Mesenchymal stem cell (in vitro differentiated cells and primary cell): ENCODE measurements around the gene ANTXRL.
"Not testable (repeated sequence)": the region's sequence is repeated elsewhere in the genome, so short reads cannot be mapped to it uniquely, and the experiment has no call there.

ENCODE experiments used
- DNase-seq: peaks from one replicate; pipeline ENCODE4 v3.0.0-alpha.2; 2013
- H2AFZ ChIP-seq: one replicate; pipeline ENCODE4 v1.6.1; 2013; ENCODE audit warnings: low read depth, mild to moderate bottlenecking, control low read depth, inconsistent platforms, low read length, moderate library complexity
- H2AK5ac ChIP-seq: 2 replicates; pipeline ENCODE4 v1.6.1; 2013; ENCODE audit warnings: low read length, moderate library complexity, mild to moderate bottlenecking, inconsistent platforms; ENCODE audit not compliant: severe bottlenecking
- H2BK120ac ChIP-seq: one replicate; pipeline ENCODE4 v1.6.1; 2013; ENCODE audit warnings: low read depth, mild to moderate bottlenecking, inconsistent platforms, low read length, moderate library complexity
- H2BK12ac ChIP-seq, 2 experiments: one replicate each; pipeline ENCODE4 v1.6.1; 2013; ENCODE audit warnings: inconsistent platforms in 2 of 2, low read length in 2 of 2, mild to moderate bottlenecking in 2 of 2, moderate library complexity in 2 of 2, control low read depth in 1 of 2
- H2BK15ac ChIP-seq: one replicate; pipeline ENCODE4 v1.6.1; 2013; ENCODE audit warnings: mild to moderate bottlenecking, low read depth, inconsistent platforms; ENCODE audit not compliant: poor library complexity, severe bottlenecking
- H2BK5ac ChIP-seq: 2 replicates; pipeline ENCODE4 v1.6.1; 2013; ENCODE audit warnings: low read depth, mild to moderate bottlenecking, low read length, control low read depth, inconsistent platforms; ENCODE audit not compliant: poor library complexity, severe bottlenecking
- H3K14ac ChIP-seq, 2 experiments: one replicate each; pipeline ENCODE4 v1.6.1; 2013; ENCODE audit warnings: inconsistent platforms in 2 of 2, low read length in 2 of 2, control low read depth in 1 of 2, mild to moderate bottlenecking in 1 of 2, moderate library complexity in 1 of 2
- H3K18ac ChIP-seq, 2 experiments: one replicate each; pipeline ENCODE4 v1.6.1; 2013; ENCODE audit warnings: inconsistent platforms in 2 of 2, low read length in 2 of 2, control low read depth in 1 of 2, low read depth in 1 of 2, mild to moderate bottlenecking in 1 of 2
- H3K23ac ChIP-seq, 2 experiments: one replicate each; pipeline ENCODE4 v1.6.1; 2013; ENCODE audit warnings: inconsistent platforms in 2 of 2, low read length in 2 of 2, mild to moderate bottlenecking in 2 of 2, moderate library complexity in 2 of 2, control low read depth in 1 of 2
- H3K27ac ChIP-seq: 2 replicates; pipeline ENCODE4 v1.5.1; 2013; ENCODE audit warnings: mild to moderate bottlenecking, moderate library complexity, low read length, control low read depth, inconsistent platforms; ENCODE audit not compliant: poor library complexity, severe bottlenecking
- H3K27me3 ChIP-seq, 2 experiments: 2 replicates each; pipeline versions ENCODE4 v1.6.1 to v1.7.0; 2013; ENCODE audit warnings: low read length in 2 of 2, mild to moderate bottlenecking in 2 of 2, moderate library complexity in 2 of 2, control low read depth in 1 of 2, inconsistent platforms in 1 of 2; ENCODE audit not compliant: control insufficient read depth in 1 of 2, insufficient read depth in 1 of 2
- H3K36me3 ChIP-seq, 2 experiments: 2 replicates each; pipeline versions ENCODE4 v1.6.1 to v1.7.0; 2013; ENCODE audit warnings: low read length in 2 of 2, control low read depth in 1 of 2, inconsistent platforms in 1 of 2, low read depth in 1 of 2, mild to moderate bottlenecking in 1 of 2; ENCODE audit not compliant: insufficient read depth in 2 of 2, control insufficient read depth in 1 of 2
- H3K4ac ChIP-seq, 2 experiments: one replicate each; pipeline ENCODE4 v1.6.1; 2013; ENCODE audit warnings: inconsistent platforms in 2 of 2, low read length in 2 of 2, mild to moderate bottlenecking in 2 of 2, moderate library complexity in 2 of 2, control low read depth in 1 of 2, low read depth in 1 of 2
- H3K4me1 ChIP-seq: 2 replicates; pipeline ENCODE4 v1.6.1; 2013; ENCODE audit warnings: low read depth, low read length, control low read depth; ENCODE audit not compliant: control insufficient read depth, insufficient read depth
- H3K4me2 ChIP-seq: 2 replicates; pipeline ENCODE4 v1.6.1; 2013; ENCODE audit warnings: low read length, mild to moderate bottlenecking, inconsistent platforms; ENCODE audit not compliant: poor library complexity, severe bottlenecking
- H3K4me3 ChIP-seq, 2 experiments: 2 replicates each; pipeline versions ENCODE4 v1.5.1 to v1.7.0; 2013; ENCODE audit warnings: low read length in 2 of 2, mild to moderate bottlenecking in 2 of 2, control low read depth in 1 of 2, low read depth in 1 of 2; ENCODE audit not compliant: insufficient read depth in 1 of 2
- H3K79me1 ChIP-seq: replicated peaks from 2 replicates; pipeline ENCODE4 v1.6.1; 2013; ENCODE audit warnings: mild to moderate bottlenecking, control low read depth, low read length, inconsistent platforms; ENCODE audit not compliant: poor library complexity, severe bottlenecking
- H3K9ac ChIP-seq: 2 replicates; pipeline ENCODE4 v1.7.0; 2013; ENCODE audit warnings: mild to moderate bottlenecking, low read length, moderate library complexity
- H3K9me3 ChIP-seq: 2 replicates; pipeline ENCODE4 v1.7.0; 2013; ENCODE audit warnings: mild to moderate bottlenecking, low read length; ENCODE audit not compliant: control insufficient read depth
- H4K8ac ChIP-seq: one replicate; pipeline ENCODE4 v1.6.1; 2013; ENCODE audit warnings: inconsistent platforms, mild to moderate bottlenecking, low read length, moderate library complexity
- H4K91ac ChIP-seq: one replicate; pipeline ENCODE4 v1.6.1; 2013; ENCODE audit warnings: mild to moderate bottlenecking, low read length, inconsistent platforms
- WGBS: methylation state at CpG from one replicate; pipeline ENCODE4 v1.1.7; 2013; ENCODE audit warnings: mixed read lengths; 5-methylcytosine and 5-hydroxymethylcytosine counted together

ANTXRL gene

DNA sequence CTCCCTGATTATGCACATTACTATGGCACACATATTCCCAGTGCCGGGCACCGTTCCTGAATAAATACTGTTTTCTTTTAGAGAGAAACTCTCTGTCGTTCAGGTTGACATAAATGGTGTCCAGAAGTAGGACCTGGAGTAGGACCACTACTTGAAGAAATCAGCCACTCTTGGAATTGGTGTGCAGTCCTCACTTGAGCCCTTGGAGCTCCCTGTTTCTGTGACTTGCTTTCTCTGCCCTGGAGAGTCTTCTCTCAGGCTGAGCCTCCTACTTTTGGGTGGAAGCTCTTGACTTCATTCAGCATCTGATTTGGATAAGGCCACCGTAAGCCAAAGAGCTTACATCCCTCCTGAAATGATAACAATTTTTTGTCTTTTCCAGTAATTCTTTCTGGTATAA lies 29.7 kb upstream of the ANTXRL start:
- no peaks in the 10 kb centered on the region for H3K4me1 ChIP-seq

DNA sequence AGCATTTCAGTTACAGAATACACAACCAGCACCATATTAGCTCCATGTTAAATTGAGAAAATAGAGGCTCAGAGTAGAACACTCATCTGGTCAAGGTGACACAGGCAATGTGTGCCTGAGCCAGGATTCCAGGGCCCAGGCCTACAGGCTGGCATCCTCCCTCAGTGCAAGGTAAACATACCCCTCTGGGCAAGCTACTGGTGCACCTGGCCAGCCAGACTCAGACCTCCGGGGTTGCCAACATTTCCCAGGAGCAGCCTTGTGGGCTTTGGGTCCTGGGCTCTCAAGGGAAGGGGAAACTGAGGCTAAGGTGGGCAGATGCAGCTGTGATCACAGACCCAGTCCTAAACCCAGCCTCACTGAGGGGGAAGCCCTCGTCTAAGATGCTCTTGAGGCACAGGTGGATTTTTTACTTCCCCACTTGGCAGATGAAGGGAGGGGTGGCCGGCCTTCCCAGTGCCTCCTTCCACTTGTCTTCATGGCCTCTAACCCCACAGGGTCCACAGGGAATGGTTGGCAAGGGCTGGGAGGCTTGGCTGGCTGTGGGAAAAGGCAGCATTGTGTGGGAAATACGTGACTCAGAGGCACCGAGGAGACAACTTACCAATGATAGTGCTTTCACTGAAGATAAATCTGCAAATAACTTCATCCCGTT lies 23.8 kb upstream of the ANTXRL start:
- not testable (repeated sequence) for H3K27me3 ChIP-seq, H3K79me1 ChIP-seq, H3K18ac ChIP-seq, H2BK5ac ChIP-seq, H3K4ac ChIP-seq, H3K4me1 ChIP-seq, H2BK120ac ChIP-seq, DNase-seq, H3K4me2 ChIP-seq, H2AFZ ChIP-seq, H4K8ac ChIP-seq, H3K9me3 ChIP-seq, H2BK15ac ChIP-seq, H3K4me3 ChIP-seq, H2BK12ac ChIP-seq, H3K36me3 ChIP-seq, H2AK5ac ChIP-seq, H4K91ac ChIP-seq, H3K23ac ChIP-seq, H3K9ac ChIP-seq, H3K27ac ChIP-seq, H3K14ac ChIP-seq
- 91% methylated on average over 5 of the region's 6 CpGs for WGBS

More for the DNA sequence above, 29.7 kb upstream of the ANTXRL start:
- Histone ChIP-seq H2BK12ac (no peak overlapping the region), H3K27me3 (peaks cover 9 to 14% of the 10 kb centered on the region in 2 experiments), H3K36me3 (no peaks in the 10 kb centered on the region), H3K4me3 (no peak overlapping the region), H2BK15ac (no peak overlapping the region), H3K4ac (no peak overlapping the region), H3K4me2 (no peak overlapping the region), H4K91ac (no peak overlapping the region), H2AFZ (no peak overlapping the region), H4K8ac (no peak overlapping the region), H2BK5ac (no peak overlapping the region), H3K79me1 (no peaks in the 10 kb centered on the region), H3K27ac (no peak overlapping the region), H3K14ac (no peak overlapping the region), H3K18ac (no peak overlapping the region), H3K9me3 (no peaks in the 10 kb centered on the region), H3K23ac (no peak overlapping the region), H2BK120ac (no peak overlapping the region), H3K9ac (no peak overlapping the region), H2AK5ac (no peak overlapping the region)
- WGBS = 95% methylated on average over 4 of the region's 4 CpGs
- DNase-seq = no peak

DNA sequence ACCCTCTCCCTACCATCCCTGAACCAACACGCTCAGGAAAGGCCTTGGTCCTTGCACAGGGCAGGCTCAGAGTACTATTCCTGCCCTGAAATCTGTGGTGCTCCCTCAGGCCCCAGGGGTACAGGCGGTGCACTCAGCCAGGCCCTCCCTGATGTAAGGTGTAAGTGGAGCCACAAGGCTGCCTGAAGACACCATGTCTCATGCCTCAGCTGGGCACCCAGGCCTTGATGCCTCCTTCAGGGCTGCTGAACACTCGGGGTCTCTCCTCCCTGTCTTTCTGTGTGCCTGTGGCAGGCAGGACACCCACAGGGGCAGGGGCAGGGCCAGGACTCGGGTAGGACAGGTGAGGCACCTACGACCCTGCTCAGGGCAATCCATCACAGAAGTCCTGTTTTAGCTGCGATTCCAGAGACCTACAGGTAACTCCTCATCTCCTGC lies 22.9 kb upstream of the ANTXRL start:
- DNase-seq = no peak
- Histone ChIP-seq H4K8ac (no peak overlapping the region), H2BK12ac (no peak overlapping the region), H2AFZ (no peak overlapping the region), H3K27ac (no peak overlapping the region), H2BK5ac (no peak overlapping the region), H3K4ac (no peak overlapping the region), H2AK5ac (no peak overlapping the region), H2BK15ac (no peak overlapping the region), H3K9me3 (no peaks in the 10 kb centered on the region), H3K4me2 (no peak overlapping the region), H2BK120ac (no peak overlapping the region), H3K14ac (peak overlapping the region in 1 of 2 experiments; percentile 51), H3K18ac (no peak overlapping the region), H3K27me3 (peaks cover 0 to 6% of the 10 kb centered on the region in 2 experiments), H3K4me1 (no peaks in the 10 kb centered on the region), H3K79me1 (no peaks in the 10 kb centered on the region), H4K91ac (no peak overlapping the region), H3K9ac (no peak overlapping the region), H3K4me3 (no peak overlapping the region), H3K23ac (no peak overlapping the region), H3K36me3 (no peaks in the 10 kb centered on the region)
- WGBS = 79% methylated on average over 6 of the region's 6 CpGs

DNA sequence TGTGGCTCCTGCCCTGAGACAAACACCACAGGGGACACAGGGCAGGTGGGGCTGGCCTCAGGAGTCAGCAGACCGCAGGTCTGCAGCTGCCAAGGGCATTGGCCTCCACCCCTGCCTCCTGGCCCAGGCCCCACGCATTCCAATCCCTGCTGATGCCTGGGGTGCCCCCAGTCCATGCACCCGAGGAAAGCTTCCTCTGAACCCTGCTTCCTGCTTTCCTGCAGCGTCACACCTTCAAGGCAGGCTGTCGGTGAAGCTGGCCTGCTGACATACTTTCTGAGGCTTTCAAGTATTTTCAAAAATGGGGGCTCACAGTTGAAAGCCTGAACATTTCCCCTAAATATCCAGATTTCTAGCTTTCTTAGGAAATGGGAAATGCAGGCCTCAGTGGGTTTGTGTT lies 22.5 kb upstream of the ANTXRL start:
- Histone ChIP-seq H3K9me3 (no peaks in the 10 kb centered on the region), H2BK120ac (no peak overlapping the region), H2BK5ac (no peak overlapping the region), H2BK15ac (no peak overlapping the region), H3K27ac (no peak overlapping the region), H3K4ac (no peak overlapping the region), H3K23ac (no peak overlapping the region), H3K4me1 (no peaks in the 10 kb centered on the region), H3K4me2 (no peak overlapping the region), H4K91ac (no peak overlapping the region), H3K4me3 (no peak overlapping the region), H3K27me3 (peaks cover 0 to 6% of the 10 kb centered on the region in 2 experiments), H2AK5ac (no peak overlapping the region), H3K36me3 (no peaks in the 10 kb centered on the region), H4K8ac (no peak overlapping the region), H2BK12ac (no peak overlapping the region), H3K14ac (no peak overlapping the region), H2AFZ (no peak overlapping the region), H3K79me1 (no peaks in the 10 kb centered on the region), H3K18ac (no peak overlapping the region), H3K9ac (no peak overlapping the region)
- WGBS = 80% methylated on average over 5 of the region's 5 CpGs
- no peak for DNase-seq
